ENCODE data around the gene PPP6R2. TPM values are rescaled to one million over a fixed set of nuclear protein-coding genes. Genes with fewer than 3 reads are reported as not detected.

PPP6R2 gene
- total and polyA plus RNA-seq, 2 of the 4 experiments (the other 2 are of a cell fraction) = 49.2 to 51.6 TPM

GRCh38 chr22:50401907-50402306, 58.8 kb downstream of the PPP6R2 start:
- Histone ChIP-seq H3K27me3 (ENCODE audit: control insufficient read depth, insufficient read depth, low read length) (no peaks in the 10 kb centered on the region), H2BK120ac (ENCODE audit: low read depth, low read length) (no peak overlapping the region), H2AFZ (replicated peaks; ENCODE audit: low read length, poor library complexity) (no peak overlapping the region), H3K4me3 (ENCODE audit: insufficient read depth, low read depth, low read length) (no peak overlapping the region), H3K9ac (ENCODE audit: low read depth, low read length) (no peak overlapping the region), H3K18ac (ENCODE audit: low read depth, low read length) (no peak overlapping the region), H2AK9ac (replicated peaks; ENCODE audit: low read depth, low read length, poor library complexity) (no peak overlapping the region), H4K91ac (ENCODE audit: insufficient read depth, low read depth, low read length) (no peak overlapping the region), H3K4me2 (ENCODE audit: low read depth, low read length) (no peak overlapping the region), H3K14ac (replicated peaks; ENCODE audit: low read depth, low read length) (no peak overlapping the region), H3K79me1 (ENCODE audit: low read depth in 1 of 2, low read length in 2 of 2) (peaks cover 10 to 67% of the 10 kb centered on the region in 2 experiments), H3K4ac (ENCODE audit: low read depth, low read length) (no peak overlapping the region), H3K23ac (ENCODE audit: low read depth, low read length) (no peak overlapping the region), H3K9me3 (ENCODE audit: control insufficient read depth, insufficient read depth, low read length) (no peaks in the 10 kb centered on the region), H3K36me3 (ENCODE audit: control insufficient read depth, insufficient read depth, low read length) (peaks cover 15% of the 10 kb centered on the region), H3K27ac (ENCODE audit: insufficient read depth, low read length) (no peak overlapping the region), H3K4me1 (ENCODE audit: control insufficient read depth, insufficient read depth, low read length) (peaks cover 8% of the 10 kb centered on the region), H2AK5ac (ENCODE audit: low read depth, low read length) (no peak overlapping the region), H2BK15ac (ENCODE audit: low read depth, low read length) (no peak overlapping the region), H4K8ac (ENCODE audit: low read depth in 2 of 2, low read length in 2 of 2) (no peak overlapping the region), H4K5ac (ENCODE audit: low read depth, low read length) (no peak overlapping the region), H2BK20ac (ENCODE audit: low read depth, low read length) (no peak overlapping the region), H4K20me1 (ENCODE audit: insufficient read depth, low read length) (peaks cover 29% of the 10 kb centered on the region), H3K56ac (ENCODE audit: extremely low read depth, insufficient read depth, low read length) (no peak overlapping the region), H3K9me1 (ENCODE audit: insufficient read depth, low read length) (peaks cover 13% of the 10 kb centered on the region), H2BK5ac (ENCODE audit: low read depth, low read length, poor library complexity, severe bottlenecking) (no peak overlapping the region)
- in situ Hi-C loops (cut with MboI; ENCODE audit: low sequenced_read_pairs) = no loop called here
- dilution Hi-C loops (cut with HindIII; ENCODE audit: low sequenced_read_pairs, unreplicated experiment) = no loop called here
- BruUV-seq (replicated peaks) = no TSS peak
- ChIA-PET POLR2A (ENCODE audit: unreplicated experiment) (no interaction called here), CTCF (no interaction called here)
- DNase-seq (no peak), ATAC-seq (ENCODE audit: low read depth) (no peak)
- WGBS, 2 experiments (ENCODE audit: extremely low coverage in 2 of 2, insufficient read length in 1 of 2) = no CpG with 5 or more reads among the region's 4 CpGs
- TF ChIP-seq MAFK (IDR thresholded peaks at IDR 0.05; ENCODE audit: low read depth, low read length) (0 out of 2 replicates have a peak, but pooled peaks have one; percentile 32), CHD1 (IDR thresholded peaks at IDR 0.05; ENCODE audit: low read depth, low read length) (no peak)
- intact Hi-C loops (cut with micrococcal nuclease) = no loop called here
